DOHH2 (cell line): Measurements from ENCODE around the gene ARL6IP5.

ENCODE experiments used
- H3F3A ChIP-seq: fragments of 200-600 bp; sonication (generic), shearing (Covaris generic); 2 replicates; pipeline ENCODE4 v1.6.0; 2016; ENCODE audit warnings: antibody characterized with exemption, mild to moderate bottlenecking; ENCODE audit not compliant: control insufficient read depth, insufficient read depth
- H3K27ac ChIP-seq: fragments of 200-600 bp; sonication (generic); 2 replicates; pipeline ENCODE4 v1.5.1; 2014; ENCODE audit warnings: low read depth, mild to moderate bottlenecking, low read length, moderate library complexity
- H3K27me3 ChIP-seq: fragments of 200-600 bp; sonication (generic); 2 replicates; pipeline ENCODE4 v1.6.1; 2014; ENCODE audit warnings: mild to moderate bottlenecking, low read length, mixed read lengths; ENCODE audit not compliant: control insufficient read depth
- H3K36me3 ChIP-seq: fragments of 200-600 bp; sonication (generic); 2 replicates; pipeline ENCODE4 v1.6.1; 2014; ENCODE audit warnings: mild to moderate bottlenecking, low read length, moderate library complexity, mixed read lengths; ENCODE audit not compliant: control insufficient read depth
- H3K4me1 ChIP-seq: fragments of 200-600 bp; sonication (generic); 2 replicates; pipeline ENCODE4 v1.6.1; 2014; ENCODE audit warnings: mild to moderate bottlenecking, low read length, mixed read lengths; ENCODE audit not compliant: control insufficient read depth
- H3K4me2 ChIP-seq: fragments of 200-600 bp; sonication (generic); 2 replicates; pipeline ENCODE4 v1.6.0; 2014; ENCODE audit warnings: mild to moderate bottlenecking, low read length, moderate library complexity
- H3K4me3 ChIP-seq: fragments of 200-600 bp; sonication (generic); 2 replicates; pipeline ENCODE4 v1.5.1; 2014; ENCODE audit warnings: mild to moderate bottlenecking, low read length, mixed read lengths
- H3K79me2 ChIP-seq: fragments of 200-600 bp; sonication (generic); 2 replicates; pipeline ENCODE4 v1.6.1; 2014; ENCODE audit warnings: mild to moderate bottlenecking, low read length, mixed read lengths; ENCODE audit not compliant: control insufficient read depth
- H3K9me2 ChIP-seq: fragments of 200-600 bp; sonication (generic); replicated peaks from 2 replicates; pipeline ENCODE4 v1.6.1; 2014; ENCODE audit warnings: mild to moderate bottlenecking, low read length, mixed read lengths; ENCODE audit not compliant: control insufficient read depth
- H3K9me3 ChIP-seq: fragments of 200-600 bp; sonication (generic); 2 replicates; pipeline ENCODE4 v1.6.1; 2014; ENCODE audit warnings: antibody characterized with exemption, low read length, mixed read lengths; ENCODE audit not compliant: control insufficient read depth, insufficient read depth
- H4K20me1 ChIP-seq: fragments of 200-600 bp; sonication (generic); 2 replicates; pipeline ENCODE4 v1.6.0; 2014; ENCODE audit warnings: low read depth, mild to moderate bottlenecking, antibody characterized with exemption, low read length, moderate library complexity; ENCODE audit not compliant: control insufficient read depth, insufficient read depth
- CTCF ChIP-seq: fragments of 200-600 bp; sonication (generic); IDR thresholded peaks from one replicate; pipeline ENCODE4 v1.5.1; 2014; ENCODE audit warnings: antibody characterized with exemption, mild to moderate bottlenecking, low read depth, low read length; ENCODE audit not compliant: poor library complexity, severe bottlenecking
- EZH2phosphoT487 ChIP-seq: fragments of 200-600 bp; sonication (generic); IDR thresholded peaks from 2 replicates; pipeline ENCODE4 v1.6.1; 2017; ENCODE audit warnings: borderline replicate concordance, mild to moderate bottlenecking, antibody characterized with exemption, low read length, moderate library complexity, mixed read lengths

Gene ARL6IP5

DNA sequence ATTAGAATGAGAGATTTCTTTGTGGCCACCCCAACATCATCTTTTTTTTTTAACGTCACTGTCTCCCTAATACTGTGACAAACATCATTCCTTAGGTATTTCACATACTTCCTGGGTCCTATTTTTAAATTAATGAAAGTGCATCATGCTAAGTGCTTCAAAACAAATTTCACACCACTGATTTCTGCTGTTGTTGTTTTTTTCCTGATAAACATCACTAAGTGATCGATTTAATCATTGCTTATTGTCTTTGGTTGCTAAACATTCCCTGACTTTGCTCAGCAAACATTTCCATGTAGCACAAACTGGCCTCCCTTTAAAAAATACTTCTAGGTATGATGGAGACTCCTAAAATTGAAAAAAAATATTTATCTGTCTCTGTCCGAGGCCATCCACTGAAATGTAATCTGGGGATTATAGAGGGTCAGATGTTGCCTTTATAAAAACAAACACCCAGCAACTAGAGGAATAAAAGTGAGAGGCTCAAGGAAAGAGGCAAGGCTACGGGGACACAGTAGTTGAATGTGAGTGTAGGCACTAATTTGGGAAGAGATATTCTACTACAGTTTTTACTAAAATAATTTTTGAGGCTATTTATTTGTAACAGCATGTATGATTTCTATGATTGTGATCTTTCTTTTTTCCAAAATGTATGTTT is 58.2 kb downstream of the ARL6IP5 start:
- Histone ChIP-seq H3K9me2 (no peaks in the 10 kb centered on the region), H3F3A (no peaks in the 10 kb centered on the region), H3K4me3 (no peak overlapping the region), H3K4me2 (no peak overlapping the region), H3K4me1 (no peaks in the 10 kb centered on the region), H3K36me3 (no peaks in the 10 kb centered on the region), H4K20me1 (no peaks in the 10 kb centered on the region), H3K27me3 (peaks cover 7% of the 10 kb centered on the region), H3K9me3 (no peaks in the 10 kb centered on the region), H3K27ac (no peak overlapping the region), H3K79me2 (no peaks in the 10 kb centered on the region)
- TF ChIP-seq CTCF (no peak), EZH2phosphoT487 (no peak)

GRCh38 chr3:69143612-69144011 is 58.9 kb downstream of the ARL6IP5 start:
- Histone ChIP-seq H3K27me3 (peaks cover 7% of the 10 kb centered on the region), H3K27ac (no peak overlapping the region), H3K9me3 (no peaks in the 10 kb centered on the region), H3K79me2 (no peaks in the 10 kb centered on the region), H3K4me1 (no peaks in the 10 kb centered on the region), H3F3A (no peaks in the 10 kb centered on the region), H4K20me1 (no peaks in the 10 kb centered on the region), H3K4me2 (no peak overlapping the region), H3K36me3 (no peaks in the 10 kb centered on the region), H3K9me2 (no peaks in the 10 kb centered on the region), H3K4me3 (no peak overlapping the region)
- no peak for TF ChIP-seq EZH2phosphoT487
- no peak for TF ChIP-seq CTCF

DNA sequence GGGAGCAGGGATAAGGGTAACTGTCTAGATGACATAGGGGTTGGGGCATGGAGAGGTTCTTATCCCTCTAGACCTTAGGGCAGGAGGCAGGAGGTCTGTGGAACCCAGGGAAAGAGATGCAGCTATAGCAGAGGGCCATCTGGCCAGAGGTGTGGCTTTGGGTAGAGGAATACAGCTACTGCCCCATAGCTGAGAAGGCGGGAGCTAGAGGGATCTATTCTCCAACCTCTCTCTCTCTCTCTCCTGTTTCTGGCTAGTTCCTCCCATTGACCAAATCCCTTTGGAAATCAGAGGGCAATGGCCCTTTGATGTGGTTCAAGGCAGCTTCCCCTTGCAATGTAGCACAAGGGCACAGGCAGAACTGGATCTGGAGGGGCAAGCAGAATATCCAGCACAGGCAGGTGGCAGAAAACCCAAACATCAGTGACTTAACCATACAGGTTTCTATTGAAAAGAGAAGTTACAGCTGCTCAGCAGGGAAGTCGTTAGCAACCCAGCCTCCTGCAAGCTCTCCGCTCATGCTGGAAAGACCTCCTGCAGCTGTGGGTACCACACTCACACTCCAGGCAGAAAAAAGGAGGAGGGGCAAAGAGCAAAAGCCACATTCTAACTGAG is 60.0 kb downstream of the ARL6IP5 start:
- Histone ChIP-seq H3K27me3 (peaks cover 7% of the 10 kb centered on the region), H4K20me1 (no peaks in the 10 kb centered on the region), H3K9me3 (no peaks in the 10 kb centered on the region), H3K4me1 (no peaks in the 10 kb centered on the region), H3K36me3 (no peaks in the 10 kb centered on the region), H3F3A (no peaks in the 10 kb centered on the region), H3K27ac (no peak overlapping the region), H3K9me2 (no peaks in the 10 kb centered on the region), H3K4me3 (no peak overlapping the region), H3K79me2 (no peaks in the 10 kb centered on the region), H3K4me2 (no peak overlapping the region)
- TF ChIP-seq EZH2phosphoT487: no peak
- no peak for TF ChIP-seq CTCF
